Glutamatergic neuron (in vitro differentiated cells): ENCODE measurements around the gene CCDC51. TPM values are rescaled to one million over a fixed set of nuclear protein-coding genes. Genes with fewer than 3 reads are reported as not detected.
A peak's percentile ranks its signal among the peaks of the same experiment; 100 is the strongest.
"Not testable (repeated sequence)": the region's sequence is repeated elsewhere in the genome, so short reads cannot be mapped to it uniquely, and the experiment has no call there.

Experiments
- DNase-seq: peaks from one replicate; pipeline ENCODE4 v3.0.0; 2022
- H3K27ac Mint-ChIP-seq: one replicate; pipeline ENCODE4 v1.8.0; 2020; ENCODE audit warnings: mild to moderate bottlenecking, mixed read lengths, inconsistent platforms; ENCODE audit not compliant: unreplicated experiment
- H3K27me3 Mint-ChIP-seq: one replicate; pipeline ENCODE4 v1.8.0; 2020; ENCODE audit warnings: mild to moderate bottlenecking, moderate library complexity, mixed read lengths, inconsistent platforms; ENCODE audit not compliant: unreplicated experiment
- H3K36me3 Mint-ChIP-seq: one replicate; pipeline ENCODE4 v1.8.0; 2020; ENCODE audit warnings: mild to moderate bottlenecking, mixed read lengths, inconsistent platforms; ENCODE audit not compliant: unreplicated experiment
- H3K4me1 Mint-ChIP-seq: one replicate; pipeline ENCODE4 v1.8.0; 2020; ENCODE audit warnings: mild to moderate bottlenecking, low read depth, mixed read lengths, inconsistent platforms; ENCODE audit not compliant: unreplicated experiment
- H3K4me3 Mint-ChIP-seq: one replicate; pipeline ENCODE4 v1.8.0; 2020; ENCODE audit warnings: mild to moderate bottlenecking, mixed read lengths, inconsistent platforms; ENCODE audit not compliant: unreplicated experiment
- H3K9me3 Mint-ChIP-seq: one replicate; pipeline ENCODE4 v1.8.0; 2020; ENCODE audit warnings: mild to moderate bottlenecking, moderate library complexity, mixed read lengths, inconsistent platforms; ENCODE audit not compliant: unreplicated experiment
- total RNA-seq: library from RNA; stranded (reverse); fragmentation: NEBNext Ultra II Directional; extraction: Animal tissue kit (Norgen Biotek cat#: 25700); gene quantifications from one replicate; pipeline ENCODE4 v1.2.1, GENCODE V29; 2021; ENCODE audit not compliant: unreplicated experiment
- TF ChIP-seq, protein P1 (sequence below): fragments of 200-600 bp; sonication (generic); IDR thresholded peaks from one replicate; pipeline ENCODE4 v1.5.0; 2021; ENCODE audit not compliant: partially characterized antibody, unreplicated experiment

The CCDC51 gene
- total RNA-seq, 1 donor from 2014 or later = 15.3 TPM

DNA sequence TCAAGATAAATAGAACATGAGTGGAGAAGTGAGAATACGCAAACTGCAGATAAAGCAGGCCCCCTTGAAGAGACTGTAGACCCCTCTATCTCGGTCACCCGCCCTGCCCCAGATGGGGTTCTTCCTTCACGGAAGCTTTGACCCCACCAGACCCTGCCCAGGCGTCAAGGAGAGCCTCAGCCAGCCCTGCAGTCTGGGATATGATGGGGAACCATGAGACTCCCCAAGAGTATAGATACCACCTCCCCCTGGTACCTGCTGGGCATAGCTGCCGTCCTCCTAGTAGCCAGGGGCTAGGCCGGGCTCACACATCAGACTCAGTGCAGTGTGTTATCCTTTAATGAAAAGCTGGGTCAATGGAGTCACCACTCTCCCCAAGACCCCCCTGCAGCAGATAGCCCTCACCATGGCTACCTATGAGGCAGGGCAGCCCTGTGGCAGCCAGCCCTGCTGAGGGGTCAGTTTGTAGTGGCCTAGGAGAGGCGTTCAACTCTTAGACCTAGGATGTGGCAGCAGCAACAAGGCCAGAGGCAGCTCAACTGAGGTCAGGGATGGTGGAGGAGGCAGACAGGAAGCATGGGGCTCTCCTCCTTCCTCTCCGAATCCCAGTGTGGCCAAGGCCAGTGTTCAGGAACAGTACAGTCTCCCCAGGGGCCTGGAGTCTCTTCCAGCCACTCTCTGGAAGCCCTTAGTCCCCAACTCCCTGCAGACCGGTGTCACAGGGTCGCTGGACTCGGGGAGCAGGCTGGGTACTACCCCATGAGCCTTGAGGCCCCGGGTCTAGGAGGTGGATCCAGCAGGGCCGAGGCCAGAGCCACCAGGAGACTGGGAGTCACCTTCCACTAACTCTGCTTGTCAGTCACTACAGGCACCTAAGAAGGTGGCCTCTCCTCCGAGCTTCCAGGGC is 36.1 kb downstream of the CCDC51 start:
- TF ChIP-seq, protein P1, sequence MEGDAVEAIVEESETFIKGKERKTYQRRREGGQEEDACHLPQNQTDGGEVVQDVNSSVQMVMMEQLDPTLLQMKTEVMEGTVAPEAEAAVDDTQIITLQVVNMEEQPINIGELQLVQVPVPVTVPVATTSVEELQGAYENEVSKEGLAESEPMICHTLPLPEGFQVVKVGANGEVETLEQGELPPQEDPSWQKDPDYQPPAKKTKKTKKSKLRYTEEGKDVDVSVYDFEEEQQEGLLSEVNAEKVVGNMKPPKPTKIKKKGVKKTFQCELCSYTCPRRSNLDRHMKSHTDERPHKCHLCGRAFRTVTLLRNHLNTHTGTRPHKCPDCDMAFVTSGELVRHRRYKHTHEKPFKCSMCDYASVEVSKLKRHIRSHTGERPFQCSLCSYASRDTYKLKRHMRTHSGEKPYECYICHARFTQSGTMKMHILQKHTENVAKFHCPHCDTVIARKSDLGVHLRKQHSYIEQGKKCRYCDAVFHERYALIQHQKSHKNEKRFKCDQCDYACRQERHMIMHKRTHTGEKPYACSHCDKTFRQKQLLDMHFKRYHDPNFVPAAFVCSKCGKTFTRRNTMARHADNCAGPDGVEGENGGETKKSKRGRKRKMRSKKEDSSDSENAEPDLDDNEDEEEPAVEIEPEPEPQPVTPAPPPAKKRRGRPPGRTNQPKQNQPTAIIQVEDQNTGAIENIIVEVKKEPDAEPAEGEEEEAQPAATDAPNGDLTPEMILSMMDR = no peak
- DNase-seq = no peak
- H3K9me3 Mint-ChIP-seq = peaks cover 7% of the 10 kb centered on the region
- no peak overlapping the region for H3K27ac Mint-ChIP-seq
- no peaks in the 10 kb centered on the region for H3K36me3 Mint-ChIP-seq
- H3K4me3 Mint-ChIP-seq = no peak overlapping the region
- peaks cover 8% of the 10 kb centered on the region for H3K27me3 Mint-ChIP-seq
- peaks cover 3% of the 10 kb centered on the region for H3K4me1 Mint-ChIP-seq

DNA sequence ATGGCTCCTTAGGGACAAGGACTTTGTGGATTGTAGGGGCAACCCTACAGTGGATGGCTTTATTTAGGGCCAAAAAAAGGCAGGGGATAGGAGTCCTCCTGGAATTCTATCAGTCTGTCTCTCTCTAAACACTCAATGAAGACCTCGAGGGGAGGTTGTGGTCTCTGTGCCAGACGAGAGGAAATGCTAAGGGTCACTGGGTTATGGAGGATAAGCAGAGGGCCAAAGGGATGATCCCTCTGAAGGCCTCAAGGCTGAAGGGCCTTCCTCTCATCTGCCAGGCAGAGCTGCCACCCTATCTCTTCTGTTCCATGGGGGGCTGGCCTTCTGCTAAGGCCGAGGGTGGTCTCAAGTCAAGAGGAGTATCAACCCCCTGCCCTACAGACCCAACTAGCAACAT is 37.0 kb downstream of the CCDC51 start:
- Mint-ChIP-seq H3K4me3 (no peak overlapping the region), H3K36me3 (no peaks in the 10 kb centered on the region), H3K4me1 (peaks cover 3% of the 10 kb centered on the region), H3K27ac (no peak overlapping the region), H3K9me3 (peaks cover 7% of the 10 kb centered on the region), H3K27me3 (peaks cover 5% of the 10 kb centered on the region)
- no peak for DNase-seq
- TF ChIP-seq, protein P1 = no peak

DNA sequence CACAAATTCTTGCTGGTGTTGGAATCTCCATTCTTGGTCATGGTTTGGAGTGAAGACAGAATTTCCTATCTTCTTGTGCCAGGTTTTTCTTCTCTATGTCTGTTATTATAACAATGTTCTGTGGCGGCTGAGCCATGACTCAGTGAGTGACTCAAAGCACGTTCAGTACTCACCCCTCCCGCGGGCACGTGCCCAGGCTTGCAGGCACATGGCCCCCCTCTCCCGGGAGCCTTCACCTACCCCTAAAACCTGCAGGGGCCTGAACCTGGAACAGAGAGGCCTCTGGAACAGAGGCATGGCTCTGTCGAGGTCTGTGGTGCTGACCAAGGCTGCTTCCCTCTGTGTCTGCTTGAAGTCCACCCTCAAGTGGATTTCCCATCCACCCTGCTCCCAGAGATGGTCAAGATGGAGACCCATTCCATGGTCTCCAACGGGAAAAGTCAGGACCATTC is 37.6 kb downstream of the CCDC51 start:
- Mint-ChIP-seq H3K4me3 (no peak overlapping the region), H3K9me3 (peaks cover 10% of the 10 kb centered on the region), H3K36me3 (no peaks in the 10 kb centered on the region), H3K4me1 (peaks cover 3% of the 10 kb centered on the region), H3K27me3 (peaks cover 7% of the 10 kb centered on the region), H3K27ac (peak overlapping the region; percentile 48)
- DNase-seq = no peak
- TF ChIP-seq, protein P1 = no peak

DNA sequence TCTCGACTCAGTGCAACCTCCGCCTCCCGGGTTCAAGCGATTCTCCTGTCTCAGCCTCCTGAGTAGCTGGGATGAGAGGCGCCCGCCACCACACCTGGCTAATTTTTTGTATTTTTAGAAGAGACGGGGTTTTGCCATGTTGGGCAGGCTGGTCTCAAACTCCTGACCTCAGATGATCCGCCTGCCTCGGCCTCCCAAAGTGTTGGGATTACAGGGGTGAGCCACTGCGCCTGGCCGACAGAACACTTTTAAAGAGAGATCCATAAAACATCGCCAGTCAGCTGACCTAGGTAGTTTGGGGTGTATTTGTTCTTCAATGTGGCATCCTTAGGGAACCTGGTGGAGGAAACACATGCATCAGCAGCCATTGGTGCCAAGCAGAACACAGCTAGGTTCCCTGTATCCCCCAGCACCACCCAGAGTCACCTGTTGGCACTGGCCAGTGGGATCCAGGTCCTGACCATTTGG is 38.5 kb downstream of the CCDC51 start:
- DNase-seq, H3K4me3 Mint-ChIP-seq, H3K36me3 Mint-ChIP-seq, H3K27me3 Mint-ChIP-seq, H3K4me1 Mint-ChIP-seq, H3K27ac Mint-ChIP-seq: not testable (repeated sequence)
- H3K9me3 Mint-ChIP-seq = peaks cover 10% of the 10 kb centered on the region

DNA sequence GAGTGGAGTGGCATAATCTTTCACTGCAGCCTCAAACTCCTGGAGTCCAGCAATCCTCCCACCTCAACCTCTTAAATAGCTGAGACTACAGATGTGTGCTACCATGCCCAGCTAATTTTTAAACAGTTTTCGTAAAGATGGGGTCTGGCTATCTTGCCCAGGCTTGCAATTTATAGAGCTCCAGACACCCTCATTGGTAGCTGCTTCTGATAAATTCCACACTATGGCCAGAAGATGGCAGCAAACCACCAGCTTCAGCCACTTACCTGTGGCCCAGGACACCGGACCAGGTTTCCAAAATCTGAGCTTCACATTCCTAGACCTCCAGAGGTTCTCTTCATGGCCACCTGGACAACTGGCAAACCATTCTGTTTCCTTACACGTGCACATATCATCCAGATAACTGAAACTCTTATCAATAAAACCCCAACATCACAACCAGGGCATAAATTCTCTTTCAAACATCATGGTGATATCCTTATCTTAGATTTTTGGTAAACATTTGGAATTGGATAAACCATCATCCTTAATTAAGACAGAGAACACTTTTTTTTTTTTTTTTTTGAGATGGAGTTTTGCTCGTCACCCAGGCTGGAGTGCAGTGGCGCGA is 39.0 kb downstream of the CCDC51 start:
- no peak overlapping the region for H3K4me3 Mint-ChIP-seq
- no peaks in the 10 kb centered on the region for H3K36me3 Mint-ChIP-seq
- TF ChIP-seq, protein P1 = peak; percentile 74
- peaks cover 4% of the 10 kb centered on the region for H3K27me3 Mint-ChIP-seq
- no peak overlapping the region for H3K27ac Mint-ChIP-seq
- no peak for DNase-seq
- H3K4me1 Mint-ChIP-seq = peaks cover 3% of the 10 kb centered on the region
- H3K9me3 Mint-ChIP-seq = peaks cover 8% of the 10 kb centered on the region
